ENCODE measurements around the gene KMT5C. TPM values are rescaled to one million over a fixed set of nuclear protein-coding genes. Genes with fewer than 3 reads are reported as not detected.

The KMT5C gene
- total and polyA plus RNA-seq, 10 of the 15 experiments (the other 5 are each of a cell fraction or from before 2014, with no cell fraction given), result 0.20 to 15.8 (median 4.3) TPM; not detected in 1

- TF ChIP-seq ASH2L (IDR thresholded peaks at IDR 0.05; ENCODE audit: borderline replicate concordance, low read depth), result no peak
- no peak for TF ChIP-seq HDAC2 (IDR thresholded peaks at IDR 0.05)
Observed at GRCh38 chr19:55360902-55361301, 21.2 kb downstream of the KMT5C start (continued).

- ChIA-PET POLR2A (no interaction called here), RAD21 (ENCODE audit: unreplicated experiment) (no interaction called here), SMC1A (ENCODE audit: uncharacterized antibody, unreplicated experiment) (no interaction called here), CTCF (no interaction called here)
- Histone ChIP-seq H3K9me3 (replicated peaks; ENCODE audit: control insufficient read depth, insufficient read depth, low read length) (no peaks in the 10 kb centered on the region), H3K4me1 (ENCODE audit: control insufficient read depth, insufficient read depth, low read length) (no peaks in the 10 kb centered on the region), H3K4me3 (no peak overlapping the region), H3K27ac (ENCODE audit: control insufficient read depth, insufficient read depth) (no peak overlapping the region), H3K4me2 (ENCODE audit: control insufficient read depth, insufficient read depth) (no peak overlapping the region), H3K79me2 (ENCODE audit: control insufficient read depth, insufficient read depth, low read length) (no peaks in the 10 kb centered on the region), H3K9ac (ENCODE audit: control insufficient read depth, insufficient read depth, low read length) (no peak overlapping the region), H3K27me3 (replicated peaks in 1 of 2; ENCODE audit: control insufficient read depth in 2 of 2, insufficient read depth in 2 of 2, low read length in 1 of 2) (no peaks in the 10 kb centered on the region; a peak in 1 of 4 replicates), H2AFZ (ENCODE audit: control insufficient read depth, low read depth, low read length) (no peak overlapping the region), H4K20me1 (ENCODE audit: control insufficient read depth, insufficient read depth) (no peaks in the 10 kb centered on the region), H3K36me3 (ENCODE audit: control insufficient read depth in 2 of 2, insufficient read depth in 2 of 2, low read length in 1 of 2) (no peaks in the 10 kb centered on the region)
- intact Hi-C loops (cut with micrococcal nuclease; ENCODE audit: unreplicated experiment) (no loop called here), in situ Hi-C loops (cut with MboI) (no loop called here)
- TF ChIP-seq SMAD1 (IDR thresholded peaks at IDR 0.05; ENCODE audit: low read depth, partially characterized antibody), result no peak
- TF ChIP-seq EED (IDR thresholded peaks at IDR 0.05; ENCODE audit: low read depth), result no peak
- TF ChIP-seq RCOR1 (conservative IDR thresholded peaks at IDR 0.05; ENCODE audit: low read depth, low read length), result no peak
- TF ChIP-seq NR2F1 (conservative IDR thresholded peaks at IDR 0.05), result no peak
- TF ChIP-seq TBL1XR1 (IDR thresholded peaks at IDR 0.05; ENCODE audit: low read depth, low read length), result no peak
- TF ChIP-seq SREBF2 (IDR thresholded peaks at IDR 0.05; ENCODE audit: low read length), result no peak
- TF ChIP-seq MEF2B (IDR thresholded peaks at IDR 0.05; ENCODE audit: partially characterized antibody, poor library complexity, severe bottlenecking), result no peak
- TF ChIP-seq SMC3 (IDR thresholded peaks at IDR 0.05; ENCODE audit: borderline replicate concordance, low read length), result no peak
- TF ChIP-seq ZBTB11 (CRISPR knock-in tag; IDR thresholded peaks at IDR 0.05), result no peak
- TF ChIP-seq ZBTB33 (IDR thresholded peaks at IDR 0.05), result no peak
- TF ChIP-seq SPI1 (IDR thresholded peaks at IDR 0.05; ENCODE audit: borderline replicate concordance, insufficient read depth, low read depth, low read length), result no peak
- FAIRE-seq, result no peak
- BruUV-seq (replicated peaks), result no TSS peak
- ATAC-seq, result no peak
- DNase-seq (ENCODE audit: low read depth, low spot score), result no peak
- 39% methylated on average over 35 of the region's 38 CpGs for WGBS (ENCODE audit: insufficient coverage, insufficient replicate concordance, low lambda C conversion rate, missing lambda C conversion rate)
Observed at GRCh38 chr19:55362174-55362989, 22.7 kb downstream of the KMT5C start.
